ENCODE results near the gene IL17D. TPM values are rescaled to one million over a fixed set of nuclear protein-coding genes. Genes with fewer than 3 reads are reported as not detected.

Gene IL17D
- total and polyA plus RNA-seq, 7 donors: 1.0 to 78.9 (median 7.7) TPM

GRCh38 chr13:20703780-20704458, 420 bp downstream of the IL17D start:
- peaks cover 13% of the 10 kb centered on the region for H3K4me1 ChIP-seq
- H3K27me3 ChIP-seq (ENCODE audit: insufficient read depth in 3 of 3, low read length in 2 of 3): peaks cover 0 to 22% (median 0%) of the 10 kb centered on the region in 3 donors
- ATAC-seq (peak; percentile 87 to 89 (median 88)), DNase-seq (peak; percentile 78 to 88)
- peak overlapping the region; percentile 63 for H3K4me3 ChIP-seq
- H3K27ac ChIP-seq: peak overlapping the region; percentile 65
- H3K36me3 ChIP-seq (ENCODE audit: insufficient read depth in 1 of 2, low read depth in 1 of 2): no peaks in the 10 kb centered on the region
- H3K9me3 ChIP-seq: no peaks in the 10 kb centered on the region
- peak; percentile 60 for TF ChIP-seq CTCF (IDR thresholded peaks at IDR 0.05)
- intact Hi-C loops (cut with DNase I): loop anchor here in 1 of 2 donors (5.0 kb wide), 1 partner anchor 207 kb away; no protein-coding TSS in a partner anchor
- WGBS, 3 donors: 0 to 1% (median 1%) methylated on average over 22 to 98 of the region's 98 CpGs

- WGBS, 3 donors: 25 to 41% (median 34%) methylated on average over 11 to 20 of the region's 20 CpGs
- H3K9me3 ChIP-seq: no peaks in the 10 kb centered on the region
- H3K4me1 ChIP-seq: peaks cover 13% of the 10 kb centered on the region
- H3K36me3 ChIP-seq (ENCODE audit: insufficient read depth in 1 of 2, low read depth in 1 of 2): no peaks in the 10 kb centered on the region
- peak overlapping the region; percentile 63 for H3K4me3 ChIP-seq
- H3K27ac ChIP-seq: peak overlapping the region; percentile 65
- peak in 3 of 4 donors; percentile 3 to 16 (median 8) for ATAC-seq
- H3K27me3 ChIP-seq (ENCODE audit: insufficient read depth in 3 of 3, low read length in 2 of 3): peaks cover 0 to 20% (median 0%) of the 10 kb centered on the region in 3 donors
- TF ChIP-seq CTCF (IDR thresholded peaks at IDR 0.05): no peak
- intact Hi-C loops (cut with DNase I): loop anchor here in 1 of 2 donors (5.0 kb wide), 1 partner anchor 207 kb away; no protein-coding TSS in a partner anchor
- no peak for DNase-seq
Observed at GRCh38 chr13:20704459-20705069, 1.1 kb downstream of the IL17D start.

GRCh38 chr13:20706661-20707060, 3.2 kb downstream of the IL17D start:
- H3K27ac ChIP-seq: no peak overlapping the region
- no peaks in the 10 kb centered on the region for H3K9me3 ChIP-seq
- no peak for ATAC-seq
- DNase-seq: no peak
- peaks cover 11% of the 10 kb centered on the region for H3K4me1 ChIP-seq
- TF ChIP-seq CTCF (IDR thresholded peaks at IDR 0.05): no peak
- 86 to 97% (median 91%) methylated on average over 5 of the region's 5 CpGs for WGBS, 3 donors
- H3K4me3 ChIP-seq: no peak overlapping the region
- H3K36me3 ChIP-seq (ENCODE audit: insufficient read depth in 1 of 2, low read depth in 1 of 2): no peaks in the 10 kb centered on the region
- peaks cover 0 to 9% (median 0%) of the 10 kb centered on the region in 3 donors for H3K27me3 ChIP-seq (ENCODE audit: insufficient read depth in 3 of 3, low read length in 2 of 3)
- intact Hi-C loops (cut with DNase I): no loop called here

GRCh38 chr13:20708216-20708615, 4.7 kb downstream of the IL17D start:
- Histone ChIP-seq H3K4me3 (no peak overlapping the region), H3K9me3 (no peaks in the 10 kb centered on the region), H3K36me3 (ENCODE audit: insufficient read depth in 1 of 2, low read depth in 1 of 2) (no peaks in the 10 kb centered on the region), H3K27ac (peak overlapping the region; percentile 30), H3K4me1 (no peaks in the 10 kb centered on the region), H3K27me3 (ENCODE audit: insufficient read depth in 3 of 3, low read length in 2 of 3) (no peaks in the 10 kb centered on the region)
- intact Hi-C loops (cut with DNase I): no loop called here
- WGBS, 3 donors: 46 to 75% (median 53%) methylated on average over 2 of the region's 2 CpGs
- TF ChIP-seq CTCF (IDR thresholded peaks at IDR 0.05): no peak
- DNase-seq (no peak), ATAC-seq (no peak)
